ENCODE measurements around the gene PTPRR. TPM values are rescaled to one million over a fixed set of nuclear protein-coding genes. Genes with fewer than 3 reads are reported as not detected.

Gene PTPRR, protein sequence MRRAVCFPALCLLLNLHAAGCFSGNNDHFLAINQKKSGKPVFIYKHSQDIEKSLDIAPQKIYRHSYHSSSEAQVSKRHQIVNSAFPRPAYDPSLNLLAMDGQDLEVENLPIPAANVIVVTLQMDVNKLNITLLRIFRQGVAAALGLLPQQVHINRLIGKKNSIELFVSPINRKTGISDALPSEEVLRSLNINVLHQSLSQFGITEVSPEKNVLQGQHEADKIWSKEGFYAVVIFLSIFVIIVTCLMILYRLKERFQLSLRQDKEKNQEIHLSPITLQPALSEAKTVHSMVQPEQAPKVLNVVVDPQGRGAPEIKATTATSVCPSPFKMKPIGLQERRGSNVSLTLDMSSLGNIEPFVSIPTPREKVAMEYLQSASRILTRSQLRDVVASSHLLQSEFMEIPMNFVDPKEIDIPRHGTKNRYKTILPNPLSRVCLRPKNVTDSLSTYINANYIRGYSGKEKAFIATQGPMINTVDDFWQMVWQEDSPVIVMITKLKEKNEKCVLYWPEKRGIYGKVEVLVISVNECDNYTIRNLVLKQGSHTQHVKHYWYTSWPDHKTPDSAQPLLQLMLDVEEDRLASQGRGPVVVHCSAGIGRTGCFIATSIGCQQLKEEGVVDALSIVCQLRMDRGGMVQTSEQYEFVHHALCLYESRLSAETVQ
- 0.12 to 0.26 TPM in 2 of 3 replicates, not detected in the other for total RNA-seq
- long read RNA-seq, result 0 reads

DNA sequence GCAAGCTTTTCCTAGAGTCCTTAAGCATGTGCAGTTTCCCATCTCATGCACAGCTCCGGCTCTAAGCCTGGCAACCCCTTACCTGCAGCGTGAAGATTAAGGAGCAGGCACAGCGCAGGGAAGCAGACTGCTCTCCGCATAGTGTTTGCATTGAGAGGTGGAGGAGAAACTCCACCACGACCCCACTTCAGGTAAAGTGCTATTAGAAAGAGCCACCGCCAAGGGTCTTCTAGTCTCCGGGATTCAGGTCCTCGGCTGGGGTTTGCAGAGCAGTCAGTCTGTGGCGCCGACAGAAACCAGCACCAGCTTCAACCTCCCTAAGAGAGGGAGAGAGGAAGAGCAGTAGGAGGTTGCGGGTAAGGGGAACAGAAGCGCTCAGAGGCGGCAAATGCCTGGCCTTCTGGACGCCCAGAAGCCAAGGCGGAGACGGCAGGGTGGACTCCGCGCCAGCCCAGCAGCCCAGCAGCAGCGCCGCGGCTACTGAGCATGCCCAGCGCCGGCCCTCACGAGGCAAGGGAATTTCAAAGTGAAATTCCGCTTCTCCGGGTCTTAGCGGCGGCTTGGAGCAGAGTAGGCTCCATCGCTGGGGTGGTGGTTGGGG is at the start of gene PTPRR:
TSS of gene PTPRR (minus strand) at position 488 of the 601 bp plus-strand sequence. CDS start at position 140, 348 bp downstream.
- TF ChIP-seq, protein P1, sequence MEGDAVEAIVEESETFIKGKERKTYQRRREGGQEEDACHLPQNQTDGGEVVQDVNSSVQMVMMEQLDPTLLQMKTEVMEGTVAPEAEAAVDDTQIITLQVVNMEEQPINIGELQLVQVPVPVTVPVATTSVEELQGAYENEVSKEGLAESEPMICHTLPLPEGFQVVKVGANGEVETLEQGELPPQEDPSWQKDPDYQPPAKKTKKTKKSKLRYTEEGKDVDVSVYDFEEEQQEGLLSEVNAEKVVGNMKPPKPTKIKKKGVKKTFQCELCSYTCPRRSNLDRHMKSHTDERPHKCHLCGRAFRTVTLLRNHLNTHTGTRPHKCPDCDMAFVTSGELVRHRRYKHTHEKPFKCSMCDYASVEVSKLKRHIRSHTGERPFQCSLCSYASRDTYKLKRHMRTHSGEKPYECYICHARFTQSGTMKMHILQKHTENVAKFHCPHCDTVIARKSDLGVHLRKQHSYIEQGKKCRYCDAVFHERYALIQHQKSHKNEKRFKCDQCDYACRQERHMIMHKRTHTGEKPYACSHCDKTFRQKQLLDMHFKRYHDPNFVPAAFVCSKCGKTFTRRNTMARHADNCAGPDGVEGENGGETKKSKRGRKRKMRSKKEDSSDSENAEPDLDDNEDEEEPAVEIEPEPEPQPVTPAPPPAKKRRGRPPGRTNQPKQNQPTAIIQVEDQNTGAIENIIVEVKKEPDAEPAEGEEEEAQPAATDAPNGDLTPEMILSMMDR (IDR thresholded peaks at IDR 0.05), result no peak
- H3K4me1 Mint-ChIP-seq (ENCODE audit: low read depth), result peaks cover 8% of the 10 kb centered on the region
- H3K27ac Mint-ChIP-seq (ENCODE audit: unreplicated experiment), result no peak within 1 kb of the TSS
- H3K27me3 Mint-ChIP-seq (ENCODE audit: low read depth), result peaks cover 47% of the 10 kb centered on the region
- H3K9me3 Mint-ChIP-seq (ENCODE audit: low read depth), result no peaks in the 10 kb centered on the region
- no peaks in the 10 kb centered on the region for H3K36me3 Mint-ChIP-seq (ENCODE audit: low read depth)
- H3K4me3 Mint-ChIP-seq (ENCODE audit: unreplicated experiment), result peak within 1 kb of the TSS; percentile 64
- peak; percentile 43 for DNase-seq (ENCODE audit: low spot score)

DNA sequence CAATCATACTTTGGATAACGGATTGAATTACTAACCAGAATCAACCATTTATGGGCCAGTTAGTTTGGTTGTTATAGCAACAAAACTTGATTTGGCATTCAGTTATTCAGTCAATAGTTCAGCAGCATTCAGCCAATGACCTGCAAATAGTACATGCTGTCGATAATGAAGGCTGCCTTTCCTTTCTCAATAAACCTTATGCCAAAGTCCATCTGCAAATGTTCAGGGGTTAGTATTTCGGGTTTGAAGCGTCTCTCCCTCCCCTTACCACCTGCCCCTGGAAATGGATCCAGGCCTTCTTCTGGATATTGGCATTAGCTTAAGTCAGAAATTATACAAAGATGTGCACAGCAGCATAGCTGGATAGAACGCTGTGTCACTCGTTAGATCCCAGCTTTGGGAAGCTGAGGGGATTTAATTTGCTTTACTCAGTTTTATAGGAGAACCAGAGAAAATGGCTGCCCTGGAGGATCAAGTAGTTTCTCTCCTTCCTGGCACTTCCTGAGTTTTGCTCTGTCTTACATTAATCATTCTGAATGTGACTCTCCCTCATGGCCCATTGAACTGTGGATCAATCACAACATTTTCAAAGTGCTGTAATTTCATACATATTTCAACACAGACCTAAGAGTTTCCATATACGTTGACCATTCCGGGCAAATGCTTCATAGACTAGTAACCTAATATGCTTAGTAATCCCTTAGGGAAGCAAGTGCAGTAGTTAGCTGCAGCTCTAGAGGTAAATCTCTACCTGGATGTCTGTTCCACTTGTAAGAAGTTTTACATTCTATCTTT is 46.7 kb upstream of the PTPRR start:
- TF ChIP-seq, protein P1 (IDR thresholded peaks at IDR 0.05), result no peak
- H3K36me3 Mint-ChIP-seq (ENCODE audit: low read depth), result peaks cover 2% of the 10 kb centered on the region
- H3K27me3 Mint-ChIP-seq (ENCODE audit: low read depth), result no peaks in the 10 kb centered on the region
- H3K27ac Mint-ChIP-seq (ENCODE audit: unreplicated experiment), result no peak overlapping the region
- peaks cover 11% of the 10 kb centered on the region for H3K4me1 Mint-ChIP-seq (ENCODE audit: low read depth)
- peaks cover 2% of the 10 kb centered on the region for H3K9me3 Mint-ChIP-seq (ENCODE audit: low read depth)
- DNase-seq (ENCODE audit: low spot score), result no peak
- no peak overlapping the region for H3K4me3 Mint-ChIP-seq (ENCODE audit: unreplicated experiment)

DNA sequence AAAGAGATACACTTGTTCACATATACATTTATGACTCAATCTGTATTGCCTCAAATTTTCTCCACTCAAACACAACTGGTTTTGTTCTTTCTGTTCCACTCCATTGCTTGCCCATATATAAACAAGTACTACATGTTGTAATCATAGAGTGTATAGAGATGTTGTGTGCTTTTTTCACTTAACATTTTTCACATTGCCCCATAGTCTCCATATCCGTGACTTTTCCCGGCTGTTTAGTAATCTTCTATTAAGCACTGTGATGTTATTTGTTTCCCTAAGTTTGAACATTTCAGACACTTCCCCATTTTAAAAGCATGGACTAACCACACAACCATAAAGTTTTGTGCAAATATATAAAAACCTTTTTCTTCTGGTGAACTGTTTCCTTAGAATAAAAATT is 45.5 kb upstream of the PTPRR start:
- no peaks in the 10 kb centered on the region for H3K27me3 Mint-ChIP-seq (ENCODE audit: low read depth)
- H3K4me3 Mint-ChIP-seq (ENCODE audit: unreplicated experiment), result no peak overlapping the region
- peaks cover 2% of the 10 kb centered on the region for H3K36me3 Mint-ChIP-seq (ENCODE audit: low read depth)
- DNase-seq (ENCODE audit: low spot score), result no peak
- peaks cover 2% of the 10 kb centered on the region for H3K9me3 Mint-ChIP-seq (ENCODE audit: low read depth)
- no peak overlapping the region for H3K27ac Mint-ChIP-seq (ENCODE audit: unreplicated experiment)
- H3K4me1 Mint-ChIP-seq (ENCODE audit: low read depth), result peaks cover 8% of the 10 kb centered on the region
- TF ChIP-seq, protein P1 (IDR thresholded peaks at IDR 0.05), result no peak

DNA sequence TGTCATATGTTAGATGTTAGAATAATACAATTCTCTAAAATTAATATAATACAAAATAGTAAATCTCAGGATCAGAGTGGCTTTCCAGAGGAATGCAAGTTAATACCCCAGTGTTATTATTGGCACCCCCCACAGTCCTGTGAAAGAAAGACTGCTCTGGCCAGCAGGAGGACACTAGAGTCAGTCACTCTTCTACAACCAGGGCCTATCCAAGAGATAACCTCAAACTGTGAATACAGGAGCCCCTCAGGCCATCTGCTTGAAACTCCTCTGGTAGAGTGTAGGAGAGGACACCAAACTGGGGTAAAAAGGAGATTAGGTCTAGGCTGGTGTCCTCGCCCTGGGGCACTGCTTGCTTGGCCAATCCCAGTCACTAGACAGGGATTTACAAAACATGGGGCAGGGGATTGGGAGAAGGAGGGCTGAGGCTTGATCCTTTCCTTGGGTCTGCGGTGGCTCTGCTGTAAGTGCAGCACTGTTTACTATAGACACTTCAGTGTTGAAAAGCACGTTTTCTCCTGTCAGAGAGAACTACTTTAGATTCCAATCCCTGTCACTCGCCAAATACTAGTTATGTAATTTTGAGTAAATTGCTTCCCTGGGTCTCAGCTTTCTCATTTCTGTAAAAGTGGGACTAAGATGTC is 44.5 kb upstream of the PTPRR start:
- H3K4me1 Mint-ChIP-seq (ENCODE audit: low read depth), result peaks cover 6% of the 10 kb centered on the region
- H3K27me3 Mint-ChIP-seq (ENCODE audit: low read depth), result no peaks in the 10 kb centered on the region
- no peak overlapping the region for H3K27ac Mint-ChIP-seq (ENCODE audit: unreplicated experiment)
- TF ChIP-seq, protein P1 (IDR thresholded peaks at IDR 0.05), result no peak
- peaks cover 2% of the 10 kb centered on the region for H3K36me3 Mint-ChIP-seq (ENCODE audit: low read depth)
- H3K4me3 Mint-ChIP-seq (ENCODE audit: unreplicated experiment), result no peak overlapping the region
- peaks cover 2% of the 10 kb centered on the region for H3K9me3 Mint-ChIP-seq (ENCODE audit: low read depth)
- no peak for DNase-seq (ENCODE audit: low spot score)

All from chondrocyte (in vitro differentiated cells).